GM12875 (cell line): ENCODE measurements around the gene PSMB2.

Experiments
- H3K4me3 ChIP-seq: one replicate; pipeline ENCODE4 v1.5.1; 2011; ENCODE audit warnings: low read depth, low read length, control low read depth
- TF ChIP-seq, protein P1 (sequence below): IDR thresholded peaks from 2 replicates; pipeline ENCODE4 v1.5.1; 2011; ENCODE audit warnings: low read depth, mild to moderate bottlenecking, control low read depth, inconsistent platforms, low read length, moderate library complexity, borderline replicate concordance; ENCODE audit not compliant: insufficient read depth

Gene PSMB2

DNA sequence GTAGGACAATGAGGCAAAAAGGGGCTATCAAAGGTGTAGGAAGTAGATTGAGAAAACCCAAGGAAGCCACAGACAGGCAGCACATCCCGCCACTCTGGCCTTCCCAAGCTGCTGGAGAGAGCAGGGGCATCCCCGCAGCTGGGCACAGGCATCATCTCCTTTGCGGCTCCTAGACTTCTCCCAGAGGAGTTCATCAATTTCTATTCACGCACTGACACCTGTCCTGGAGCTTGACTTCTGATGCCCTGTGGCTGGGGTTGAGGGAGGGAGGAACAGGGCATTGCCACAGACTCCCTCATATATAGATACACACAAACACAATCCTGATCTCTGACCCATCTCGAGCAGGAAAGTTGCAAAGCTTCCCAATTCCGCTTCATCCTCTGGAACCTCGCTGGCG lies 70.1 kb downstream of the PSMB2 start:
- TF ChIP-seq, protein P1, sequence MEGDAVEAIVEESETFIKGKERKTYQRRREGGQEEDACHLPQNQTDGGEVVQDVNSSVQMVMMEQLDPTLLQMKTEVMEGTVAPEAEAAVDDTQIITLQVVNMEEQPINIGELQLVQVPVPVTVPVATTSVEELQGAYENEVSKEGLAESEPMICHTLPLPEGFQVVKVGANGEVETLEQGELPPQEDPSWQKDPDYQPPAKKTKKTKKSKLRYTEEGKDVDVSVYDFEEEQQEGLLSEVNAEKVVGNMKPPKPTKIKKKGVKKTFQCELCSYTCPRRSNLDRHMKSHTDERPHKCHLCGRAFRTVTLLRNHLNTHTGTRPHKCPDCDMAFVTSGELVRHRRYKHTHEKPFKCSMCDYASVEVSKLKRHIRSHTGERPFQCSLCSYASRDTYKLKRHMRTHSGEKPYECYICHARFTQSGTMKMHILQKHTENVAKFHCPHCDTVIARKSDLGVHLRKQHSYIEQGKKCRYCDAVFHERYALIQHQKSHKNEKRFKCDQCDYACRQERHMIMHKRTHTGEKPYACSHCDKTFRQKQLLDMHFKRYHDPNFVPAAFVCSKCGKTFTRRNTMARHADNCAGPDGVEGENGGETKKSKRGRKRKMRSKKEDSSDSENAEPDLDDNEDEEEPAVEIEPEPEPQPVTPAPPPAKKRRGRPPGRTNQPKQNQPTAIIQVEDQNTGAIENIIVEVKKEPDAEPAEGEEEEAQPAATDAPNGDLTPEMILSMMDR = no peak
- no peak overlapping the region for H3K4me3 ChIP-seq

DNA sequence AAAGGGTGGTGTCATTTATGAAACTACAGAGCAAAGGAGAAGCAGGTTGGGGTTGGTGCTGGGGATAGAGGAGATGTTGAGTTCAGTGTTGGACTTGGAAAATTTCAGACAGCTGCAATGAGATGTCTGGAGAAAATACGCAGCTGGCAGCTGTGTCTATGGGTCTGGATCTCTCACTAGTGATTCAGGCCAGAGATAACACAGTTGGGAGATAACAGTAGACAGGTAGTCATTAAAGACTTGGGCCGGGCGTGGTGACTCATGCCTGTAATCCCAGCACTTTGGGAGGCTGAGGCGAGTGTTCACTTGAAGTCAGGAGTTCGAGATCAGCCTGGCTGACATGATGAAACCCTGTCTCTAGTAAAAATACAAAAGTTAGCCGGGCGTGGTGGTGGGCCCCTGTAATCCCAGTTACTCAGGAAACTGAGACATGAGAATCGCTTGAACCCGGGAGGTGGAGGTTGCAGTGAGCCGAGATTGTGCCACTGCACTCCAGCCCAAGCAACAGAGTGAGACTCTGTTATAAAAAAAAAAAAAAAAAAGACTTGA lies 70.7 kb downstream of the PSMB2 start:
- TF ChIP-seq, protein P1 = no peak
- H3K4me3 ChIP-seq = no peak overlapping the region

DNA sequence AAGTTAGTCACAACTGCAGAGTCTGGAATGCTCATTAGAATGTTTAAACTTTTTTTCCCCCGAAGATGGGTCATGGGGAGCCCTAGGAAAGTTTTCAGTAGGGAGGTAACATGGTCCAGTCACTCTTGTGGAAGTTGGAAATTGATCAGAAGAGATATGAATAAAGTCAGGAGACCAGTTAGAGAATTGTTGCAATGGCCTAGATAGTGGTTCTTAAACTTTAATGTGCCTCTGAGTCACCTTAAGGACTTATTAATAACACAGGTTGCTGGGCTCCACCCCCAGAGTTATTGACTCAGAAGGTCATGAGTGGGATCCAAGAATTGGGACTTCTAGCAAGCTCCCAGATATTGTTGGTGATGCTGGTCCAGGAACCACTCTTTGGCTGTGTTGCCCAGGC lies 71.4 kb downstream of the PSMB2 start:
- no peak overlapping the region for H3K4me3 ChIP-seq
- TF ChIP-seq, protein P1 = no peak

DNA sequence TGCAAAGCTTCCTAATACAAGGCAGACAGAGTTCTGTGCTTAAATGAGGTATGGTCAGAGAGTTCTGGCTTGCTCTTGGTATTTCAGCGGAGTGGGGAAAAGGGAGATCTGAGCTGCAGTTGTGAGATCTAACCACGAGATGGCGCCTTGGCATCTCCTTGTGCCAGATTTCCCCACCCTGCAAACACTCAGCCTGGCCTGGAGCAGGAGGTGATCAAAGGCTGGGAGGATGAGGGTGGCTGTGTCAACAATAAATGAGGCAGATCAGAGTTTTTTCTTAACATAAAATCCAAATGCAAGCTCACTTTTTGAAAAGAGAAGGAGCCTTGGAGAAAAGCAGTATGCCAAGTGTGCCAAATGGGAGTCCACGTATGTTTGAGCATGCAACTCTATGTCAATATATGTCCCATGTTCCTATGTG lies 72.3 kb downstream of the PSMB2 start:
- TF ChIP-seq, protein P1 = peak; percentile 85
- no peak overlapping the region for H3K4me3 ChIP-seq

DNA sequence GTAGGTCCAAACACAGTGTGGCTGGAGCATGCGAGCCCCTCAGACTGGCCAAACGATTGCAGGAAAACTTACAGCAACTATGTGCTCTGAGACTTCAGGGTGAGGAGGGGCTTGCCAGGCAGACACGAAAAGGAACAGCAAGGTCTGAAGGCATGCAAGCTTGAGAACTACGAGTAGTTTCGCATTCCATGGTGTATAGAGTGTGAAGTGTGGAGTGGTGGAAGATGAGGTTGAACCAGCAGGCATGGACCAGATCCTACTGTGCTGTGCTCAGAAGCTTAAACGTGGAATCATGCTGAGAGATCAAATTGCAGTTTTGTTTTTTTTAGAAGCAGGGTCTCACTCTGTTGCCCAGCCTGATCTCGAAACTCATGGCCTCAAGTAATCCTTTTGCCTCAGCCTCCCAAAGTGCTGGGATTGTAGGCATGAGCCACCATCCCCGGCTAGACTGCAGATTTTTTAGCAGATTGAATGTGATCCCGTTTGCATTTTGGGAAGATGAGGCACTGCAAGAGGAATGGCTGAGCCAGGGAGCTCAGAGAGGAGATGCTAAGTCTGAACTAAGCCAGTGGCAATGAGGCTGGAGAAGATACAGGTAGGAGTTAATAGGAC lies 73.3 kb downstream of the PSMB2 start:
- TF ChIP-seq, protein P1 = no peak
- no peak overlapping the region for H3K4me3 ChIP-seq

DNA sequence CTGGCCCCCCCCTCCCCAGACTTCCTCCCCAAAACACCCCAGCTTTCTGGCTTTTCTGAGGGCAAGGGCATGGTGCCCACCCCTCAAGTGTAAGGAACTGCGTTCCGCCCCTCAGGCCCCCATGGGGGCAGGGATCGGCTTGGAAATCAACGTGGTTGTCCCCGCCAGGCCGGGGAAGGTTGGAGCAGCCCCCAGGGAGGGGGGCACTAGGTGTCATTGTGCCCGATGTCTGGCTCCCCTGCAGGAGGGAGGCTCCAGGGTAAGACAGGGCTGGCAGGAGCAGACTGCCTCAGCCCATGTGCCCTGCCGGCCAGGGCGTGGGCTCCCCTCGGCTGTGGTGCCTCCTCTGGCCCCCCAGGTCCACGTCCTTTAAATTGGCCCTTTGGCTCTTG lies 75.6 kb downstream of the PSMB2 start:
- H3K4me3 ChIP-seq = no peak overlapping the region
- TF ChIP-seq, protein P1 = no peak
